Measurements from ENCODE around the gene GORASP2. TPM values are rescaled to one million over a fixed set of nuclear protein-coding genes. Genes with fewer than 3 reads are reported as not detected.

The GORASP2 gene
- 31.6 and 43.0 TPM in 2 replicates for total RNA-seq

GRCh38 chr2:170928824-170929685, at the start of gene GORASP2:
Gene GORASP2, plus strand, starts transcription at chr2:170929253. Its CDS starts 88 bp downstream, at chr2:170929341.

Other genes starting within 250 kb of the GORASP2 start
- not detected in 2 replicates for gene SP5, start 213.9 kb upstream of the GORASP2 start, total RNA-seq
- gene ERICH2, start 158.9 kb upstream of the GORASP2 start, total RNA-seq, result not detected in 2 replicates
- not detected in 2 replicates for gene GAD1, start 112.4 kb upstream of the GORASP2 start, total RNA-seq
- gene TLK1, start 231.6 kb downstream of the GORASP2 start, total RNA-seq, result 11.9 and 14.3 TPM in 2 replicates